Right atrium auricular region (tissue), 2 donors: ENCODE results near the gene GAS2L2. TPM values are rescaled to one million over a fixed set of nuclear protein-coding genes. Genes with fewer than 3 reads are reported as not detected.
A peak's percentile ranks its signal among the peaks of the same experiment; 100 is the strongest.
"Not testable (repeated sequence)": the region's sequence is repeated elsewhere in the genome, so short reads cannot be mapped to it uniquely, and the experiment has no call there.

Experiments used
- DNase-seq: peaks from one replicate; pipeline ENCODE4 v3.0.0-alpha.2; 2019; ENCODE audit warnings: low spot score
- H3K27ac ChIP-seq, 2 donors: fragments of 200-600 bp; sonication (generic); 1 replicate in 1 of 2; 2 replicates in 1 of 2; pipeline ENCODE4 v1.5.1; 2016 to 2019
- H3K27me3 ChIP-seq, 2 donors: fragments of 200-600 bp; sonication (generic); one replicate each; pipeline versions ENCODE4 v1.5.1 to v1.6.0; 2017 to 2019
- H3K36me3 ChIP-seq: fragments of 200-600 bp; sonication (generic); one replicate; pipeline ENCODE4 v1.5.1; 2016
- H3K4me1 ChIP-seq, 2 donors: fragments of 200-600 bp; sonication (generic); one replicate each; pipeline versions ENCODE4 v1.5.1 to v1.6.0; 2017 to 2019
- H3K4me3 ChIP-seq, 2 donors: fragments of 200-600 bp; sonication (generic); 1 replicate in 1 of 2; 2 replicates in 1 of 2; pipeline ENCODE4 v1.5.1; 2017 to 2019; ENCODE audit warnings: mild to moderate bottlenecking in 1 of 2, moderate library complexity in 1 of 2
- H3K9me3 ChIP-seq, 2 donors: fragments of 200-600 bp; sonication (generic); one replicate each; pipeline ENCODE4 v1.5.1; 2019
- CTCF ChIP-seq, 2 donors: fragments of 200-600 bp; sonication (generic); IDR thresholded peaks; one replicate each; pipeline ENCODE4 v1.5.1; 2019; ENCODE audit warnings: antibody characterized with exemption in 2 of 2
- total RNA-seq, 2 donors: library from RNA; depleted of rRNA; stranded (reverse); fragments of >200 nt; gene quantifications; one replicate each; pipeline ENCODE4 v1.1.0, GENCODE V29; 2016

The GAS2L2 gene
- total RNA-seq, 2 donors from 2014 or later, result not detected

- no peak for DNase-seq
- Histone ChIP-seq H3K27me3 (no peaks in the 10 kb centered on the region), H3K4me1 (peaks cover 0 to 15% of the 10 kb centered on the region in 2 donors), H3K9me3 (no peaks in the 10 kb centered on the region), H3K4me3 (no peak within 1 kb of the TSS), H3K27ac (no peak within 1 kb of the TSS), H3K36me3 (no peaks in the 10 kb centered on the region)
- no peak for TF ChIP-seq CTCF (IDR thresholded peaks at IDR 0.05)
These were observed 7.5 kb upstream of the GAS2L2 start, which contains the start of gene C17orf50 for GRCh38 chr17:35760587-35760986. C17orf50 (plus strand) TSS chr17:35760887; CDS start chr17:35760942, 55 bp downstream.

- TF ChIP-seq CTCF (IDR thresholded peaks at IDR 0.05), result no peak
- H3K27me3 ChIP-seq, result no peaks in the 10 kb centered on the region
- no peaks in the 10 kb centered on the region for H3K36me3 ChIP-seq
- no peaks in the 10 kb centered on the region for H3K9me3 ChIP-seq
- H3K27ac ChIP-seq, result no peak overlapping the region
- peaks cover 0 to 11% of the 10 kb centered on the region in 2 donors for H3K4me1 ChIP-seq
- DNase-seq, result no peak
- H3K4me3 ChIP-seq, result no peak overlapping the region
These were observed 4.2 kb upstream of the GAS2L2 start for GRCh38 chr17:35757243-35757642.

- H3K4me1 ChIP-seq, result peaks cover 0 to 25% of the 10 kb centered on the region in 2 donors
- H3K27ac ChIP-seq, result no peak overlapping the region
- H3K9me3 ChIP-seq, result no peaks in the 10 kb centered on the region
- no peak for DNase-seq
- H3K4me3 ChIP-seq, result no peak overlapping the region
- TF ChIP-seq CTCF (IDR thresholded peaks at IDR 0.05), result no peak
- H3K36me3 ChIP-seq, result no peaks in the 10 kb centered on the region
- H3K27me3 ChIP-seq, result no peaks in the 10 kb centered on the region
These were observed 568 bp downstream of the GAS2L2 start for GRCh38 chr17:35752471-35752870.

- not testable (repeated sequence) for H3K36me3 ChIP-seq, H3K4me3 ChIP-seq, H3K9me3 ChIP-seq, DNase-seq, H3K27ac ChIP-seq, H3K27me3 ChIP-seq
- H3K4me1 ChIP-seq, result peaks cover 0 to 29% of the 10 kb centered on the region in 2 donors
These were observed 1.5 kb downstream of the GAS2L2 start for GRCh38 chr17:35751541-35751940.

- H3K4me1 ChIP-seq, result peaks cover 0 to 29% of the 10 kb centered on the region in 2 donors
- DNase-seq, result no peak
- H3K27ac ChIP-seq, result no peak overlapping the region
- H3K4me3 ChIP-seq, result no peak overlapping the region
- no peaks in the 10 kb centered on the region for H3K36me3 ChIP-seq
- no peaks in the 10 kb centered on the region for H3K9me3 ChIP-seq
- TF ChIP-seq CTCF (IDR thresholded peaks at IDR 0.05), result no peak
- no peaks in the 10 kb centered on the region for H3K27me3 ChIP-seq
These were observed 2.3 kb downstream of the GAS2L2 start for GRCh38 chr17:35750526-35751395.

- Histone ChIP-seq H3K36me3 (no peaks in the 10 kb centered on the region), H3K4me1 (peaks cover 0 to 29% of the 10 kb centered on the region in 2 donors), H3K4me3 (peak overlapping the region in 1 of 2 donors; percentile 22), H3K27ac (no peak overlapping the region), H3K9me3 (no peaks in the 10 kb centered on the region), H3K27me3 (no peaks in the 10 kb centered on the region)
- no peak for TF ChIP-seq CTCF (IDR thresholded peaks at IDR 0.05)
- DNase-seq, result no peak
These were observed 3.3 kb downstream of the GAS2L2 start for GRCh38 chr17:35749560-35750412.
